ENCODE measurements around the gene MPL.
"Not testable (repeated sequence)": the region's sequence is repeated elsewhere in the genome, so short reads cannot be mapped to it uniquely, and the experiment has no call there.

MPL gene

GRCh38 chr1:43358121-43358745, 20.6 kb downstream of the MPL start:
- DNase-seq = peak; percentile 34

GRCh38 chr1:43358746-43359693, 21.4 kb downstream of the MPL start, which contains the start of gene CDC20:
TSS of gene CDC20 (plus strand) at chr1:43358981. CDS start at chr1:43359216, 235 bp downstream.
- DNase-seq = peak; percentile 99

- no peak for DNase-seq
These were observed 22.1 kb downstream of the MPL start for GRCh38 chr1:43359696-43360095.

GRCh38 chr1:43360616-43361015, 23.0 kb downstream of the MPL start:
- DNase-seq = no peak

GRCh38 chr1:43363283-43363934, 25.8 kb downstream of the MPL start:
- DNase-seq = no peak

GRCh38 chr1:43363935-43364525, 26.4 kb downstream of the MPL start:
- no peak for DNase-seq

GRCh38 chr1:43365678-43366077, 28.1 kb downstream of the MPL start:
- DNase-seq = no peak

- DNase-seq = no peak
These were observed 28.6 kb downstream of the MPL start for GRCh38 chr1:43366179-43366578.

GRCh38 chr1:43366601-43367025, 29.0 kb downstream of the MPL start:
- no peak for DNase-seq

- DNase-seq = no peak
These were observed 29.6 kb downstream of the MPL start for GRCh38 chr1:43367026-43367903.

GRCh38 chr1:43367904-43368645, 30.5 kb downstream of the MPL start, which contains the start of gene ELOVL1:
TSS of gene ELOVL1 (minus strand) at chr1:43368011. CDS start at chr1:43365609, 2,402 bp downstream.
- DNase-seq = peak; percentile 89

GRCh38 chr1:43368646-43369020, 31.0 kb downstream of the MPL start:
- no peak for DNase-seq

- DNase-seq = not testable (repeated sequence)
These were observed 32.2 kb downstream of the MPL start for GRCh38 chr1:43369779-43370178.

GRCh38 chr1:43370564-43370963, 32.9 kb downstream of the MPL start:
- DNase-seq = no peak

- no peak for DNase-seq
These were observed 34.6 kb downstream of the MPL start for GRCh38 chr1:43372172-43372571.

- no peak for DNase-seq
These were observed 35.7 kb downstream of the MPL start for GRCh38 chr1:43373066-43373940.

- DNase-seq = no peak
These were observed 39.2 kb downstream of the MPL start for GRCh38 chr1:43376723-43377235.

- no peak for DNase-seq
These were observed 40.2 kb downstream of the MPL start for GRCh38 chr1:43377831-43378230.

- no peak for DNase-seq
These were observed 41.9 kb downstream of the MPL start for GRCh38 chr1:43379476-43379875.

- DNase-seq = no peak
These were observed 44.0 kb downstream of the MPL start for GRCh38 chr1:43381612-43382011.
